ENCODE data around the gene GATAD2B.

Gene GATAD2B

DNA sequence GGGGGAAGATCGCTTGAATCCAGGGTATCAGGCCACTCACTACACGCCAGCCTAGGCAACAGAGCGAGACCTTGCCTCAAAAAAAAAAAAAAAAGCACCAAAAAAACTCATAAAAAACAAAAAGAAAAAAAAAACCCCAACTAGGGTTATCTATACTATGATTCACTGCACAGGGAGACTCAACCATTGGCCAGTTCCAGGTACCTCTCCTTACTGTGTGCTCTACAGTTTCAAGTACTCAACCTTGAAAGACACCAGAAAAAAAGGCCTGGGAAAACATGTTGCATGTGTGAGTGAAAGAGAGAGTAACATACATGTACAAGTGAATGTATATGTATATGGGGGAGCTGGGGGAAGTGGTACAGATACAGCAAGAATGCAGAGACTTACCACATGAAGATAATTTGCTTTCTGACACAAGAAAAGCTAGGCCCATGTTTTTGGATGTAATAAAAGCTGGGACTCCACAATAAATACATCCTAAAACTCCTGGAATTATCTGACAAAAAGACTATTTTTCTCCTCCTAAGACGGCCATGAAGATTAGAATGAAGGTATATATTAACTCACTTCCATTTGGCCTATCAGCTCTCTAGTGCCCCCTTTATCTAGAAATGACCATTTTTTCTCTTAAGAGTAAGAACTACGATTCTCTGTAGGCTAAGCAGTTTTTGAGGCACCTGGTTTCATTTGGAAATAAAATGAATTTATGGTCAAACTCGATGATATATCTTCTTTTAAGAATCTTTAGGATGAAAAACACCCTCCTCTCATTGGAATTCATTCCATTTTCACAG lies 95.4 kb downstream of the GATAD2B start:
- no peak for DNase-seq

DNA sequence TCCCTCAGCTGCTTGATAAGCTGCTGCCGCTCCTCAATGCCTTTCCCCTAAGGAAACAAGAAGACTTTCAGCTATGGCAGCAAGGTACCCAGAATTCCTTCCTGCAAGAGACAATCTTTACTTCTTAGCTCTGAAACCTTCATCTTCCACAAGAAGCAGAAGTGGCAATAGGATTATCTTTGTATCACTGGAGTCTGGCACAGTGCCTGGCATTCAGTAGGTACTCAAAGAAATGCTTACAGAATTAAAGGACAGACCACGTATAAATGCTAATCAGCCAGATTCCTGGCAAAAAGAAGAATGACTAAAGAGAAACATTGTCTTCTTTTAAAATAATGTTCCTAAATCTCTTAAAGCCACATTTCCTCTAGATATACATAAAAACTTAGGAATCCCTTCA lies 103.9 kb downstream of the GATAD2B start:
- no peak for DNase-seq

DNA sequence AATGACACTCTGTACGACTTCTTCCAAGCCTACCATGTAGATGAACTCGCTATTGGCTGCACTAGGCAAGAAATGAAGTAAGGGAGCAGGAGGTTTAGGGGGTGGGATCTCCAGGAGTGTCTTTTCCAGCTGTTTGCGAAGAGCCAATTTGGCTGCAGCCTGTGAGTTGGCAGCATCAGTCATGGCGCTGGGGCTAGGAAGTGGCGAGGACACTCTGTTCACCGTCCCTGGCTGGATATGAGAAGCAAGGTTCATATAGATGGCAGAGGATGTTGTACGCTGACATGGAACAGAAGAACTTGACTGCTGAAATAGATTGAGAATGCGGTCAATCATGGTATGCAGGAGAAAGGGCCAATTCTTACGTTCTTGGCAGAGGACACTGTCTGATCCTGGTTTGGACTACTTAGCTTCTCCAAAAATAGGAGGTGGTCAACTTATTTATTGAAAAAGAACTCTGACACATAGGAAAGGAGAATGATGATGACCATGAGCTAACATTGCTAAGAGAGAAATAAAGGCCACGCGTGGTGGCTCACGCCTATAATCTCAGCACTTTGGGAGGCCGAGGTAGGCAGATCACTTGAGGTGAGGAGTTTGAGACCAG lies 106.4 kb downstream of the GATAD2B start:
- DNase-seq = no peak

- no peak for DNase-seq
Observed at GRCh38 chr1:153805886-153806719, 116.7 kb downstream of the GATAD2B start.

GRCh38 chr1:153805042-153805745 lies 117.6 kb downstream of the GATAD2B start:
- peak; percentile 87 for DNase-seq

GRCh38 chr1:153804112-153804511 lies 118.7 kb downstream of the GATAD2B start:
- no peak for DNase-seq

DNA sequence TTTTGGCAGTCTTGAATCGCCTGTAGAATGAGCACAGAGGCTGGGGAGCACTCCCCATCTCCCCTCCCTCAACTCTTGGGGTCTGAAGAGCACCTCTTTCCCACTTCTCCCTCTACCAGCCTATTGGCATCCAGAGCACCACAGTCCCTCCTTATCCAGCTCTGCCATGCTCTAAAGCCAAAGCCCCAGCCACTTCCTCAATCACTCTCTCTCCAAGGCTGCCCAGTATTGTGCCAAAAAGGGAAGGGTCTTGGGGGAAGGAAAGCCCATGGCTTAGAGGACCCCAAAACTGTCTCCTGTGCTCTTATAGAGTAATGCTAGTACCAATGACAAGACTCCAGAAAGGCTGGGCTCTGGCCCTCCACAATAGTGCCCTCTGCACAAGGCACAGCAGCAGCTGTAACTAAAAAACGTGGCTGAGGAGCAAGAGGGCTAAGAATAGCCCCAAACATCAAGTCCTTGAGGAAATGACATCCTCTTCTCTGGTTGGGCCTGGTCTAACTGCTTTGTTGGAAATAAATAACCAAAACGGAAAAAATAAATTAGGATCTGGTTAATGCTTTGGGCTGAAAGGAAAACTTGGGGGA lies 119.2 kb downstream of the GATAD2B start:
- no peak for DNase-seq

DNA sequence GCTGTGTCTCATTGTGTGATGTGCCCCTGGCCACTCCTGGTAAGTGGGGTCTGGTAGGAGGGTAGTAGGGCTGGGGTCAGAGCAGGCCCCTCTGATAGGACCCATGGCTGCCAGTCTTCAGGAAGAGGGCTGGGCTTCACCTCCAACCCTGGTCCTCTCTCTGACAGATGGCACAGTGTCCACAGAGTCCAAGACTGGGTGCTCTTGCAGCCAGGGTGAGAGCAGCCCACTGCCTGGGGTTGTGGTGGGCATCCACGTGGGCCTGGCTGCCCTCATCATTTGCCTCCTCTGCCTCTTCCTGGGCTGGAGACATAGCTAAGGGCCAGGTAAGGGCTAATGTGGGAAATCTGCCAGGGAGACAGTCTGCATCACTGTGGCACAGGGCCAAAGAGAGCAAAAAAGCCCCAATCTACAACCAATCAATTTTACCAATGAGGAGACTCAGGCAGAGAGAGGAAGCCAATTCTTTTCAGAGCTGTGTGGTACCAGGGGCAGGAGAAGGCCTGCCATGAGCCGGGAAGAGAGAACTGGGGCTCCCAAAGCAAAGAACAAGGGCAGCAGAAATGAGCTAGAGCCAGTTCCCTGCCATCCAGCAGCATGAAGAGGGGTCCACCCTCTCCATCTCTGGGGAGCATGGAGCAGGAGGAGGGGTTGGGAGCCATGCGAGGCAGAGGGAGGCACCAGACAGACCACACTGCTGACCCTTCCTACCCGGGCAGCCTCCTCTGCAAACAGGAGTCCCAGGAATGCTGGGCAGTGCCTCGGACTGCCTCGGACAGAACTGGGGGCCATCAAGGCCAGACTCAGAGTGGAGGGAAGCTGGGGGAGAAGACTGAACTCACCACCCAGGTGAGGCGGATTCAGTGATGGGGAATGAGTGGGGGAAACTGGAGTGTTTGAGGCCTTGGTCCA lies 120.7 kb downstream of the GATAD2B start:
- no peak for DNase-seq

DNA sequence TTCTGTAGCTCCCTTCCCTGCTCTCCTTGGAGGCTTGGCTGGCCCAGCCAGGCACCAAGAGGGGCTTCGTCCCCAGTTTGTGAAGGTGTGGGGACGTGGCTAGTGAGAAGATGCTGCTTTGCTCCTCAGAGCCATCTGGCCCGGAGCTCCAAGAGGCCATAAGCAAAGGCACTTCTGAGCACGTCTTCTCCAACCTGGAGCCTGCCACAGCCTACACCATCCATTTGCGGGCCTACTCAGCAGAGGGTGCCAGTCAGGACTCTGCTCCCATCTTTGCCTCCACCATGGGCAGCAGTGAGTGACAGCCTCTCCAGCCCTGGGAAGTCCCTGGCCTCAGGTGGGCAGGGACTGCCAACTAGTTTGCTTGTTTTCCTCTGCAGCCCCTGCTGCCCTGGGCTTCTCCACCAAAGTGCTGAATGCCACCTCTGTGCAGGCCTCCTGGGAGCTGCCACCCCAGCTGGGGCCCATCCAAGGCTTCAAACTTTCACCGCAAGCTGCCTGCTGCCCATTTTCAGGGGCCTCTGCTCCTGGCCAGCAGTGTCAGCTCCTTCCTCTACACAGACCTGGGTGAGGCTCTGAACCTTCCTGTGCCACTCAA lies 121.6 kb downstream of the GATAD2B start:
- DNase-seq = no peak

GRCh38 chr1:153800516-153800915 lies 122.3 kb downstream of the GATAD2B start:
- DNase-seq = no peak

DNA sequence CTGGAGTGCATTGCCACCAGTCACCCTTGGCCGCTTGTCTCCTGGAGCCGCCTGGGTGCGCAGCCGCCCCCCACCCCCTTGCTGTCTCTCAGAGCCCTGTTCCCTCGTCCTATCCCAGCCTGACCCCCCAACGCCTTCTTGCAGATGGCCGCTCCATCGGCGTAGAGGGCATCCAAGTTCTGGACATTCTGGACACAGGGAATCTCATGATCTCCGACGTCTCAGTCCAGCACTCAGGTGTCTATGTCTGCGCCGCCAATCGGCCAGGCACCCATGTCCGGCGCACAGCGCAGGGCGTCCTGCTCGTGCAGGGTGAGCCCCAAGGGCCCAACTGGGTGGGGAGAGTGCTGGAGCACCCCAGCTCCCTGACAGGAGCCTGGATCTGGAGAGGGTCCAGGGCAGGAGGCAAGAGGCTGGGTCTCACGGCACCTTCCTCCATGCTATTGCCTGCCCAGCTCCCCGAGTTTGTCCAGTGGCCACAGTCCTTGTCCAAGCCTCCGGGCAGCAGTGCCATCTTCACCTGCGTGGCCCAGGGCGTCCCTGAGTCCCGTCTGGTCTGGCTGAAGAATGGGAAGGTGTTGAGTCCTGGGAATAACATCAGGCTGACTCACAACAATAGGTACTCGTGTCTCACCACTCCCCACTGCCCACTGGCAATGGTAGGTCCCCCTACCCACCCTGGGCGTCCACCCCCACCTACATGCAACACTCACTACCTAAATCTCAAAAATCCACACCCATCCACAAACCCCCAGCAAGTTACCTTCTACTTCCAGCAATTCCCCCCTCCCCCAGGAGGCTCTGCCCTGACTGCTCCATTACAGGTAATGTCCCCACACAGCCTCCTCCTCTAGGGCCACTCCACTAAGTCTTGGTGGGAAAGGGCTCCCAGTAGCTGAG lies 123.0 kb downstream of the GATAD2B start:
- no peak for DNase-seq

GRCh38 chr1:153799016-153799415 lies 123.8 kb downstream of the GATAD2B start:
- no peak for DNase-seq

DNA sequence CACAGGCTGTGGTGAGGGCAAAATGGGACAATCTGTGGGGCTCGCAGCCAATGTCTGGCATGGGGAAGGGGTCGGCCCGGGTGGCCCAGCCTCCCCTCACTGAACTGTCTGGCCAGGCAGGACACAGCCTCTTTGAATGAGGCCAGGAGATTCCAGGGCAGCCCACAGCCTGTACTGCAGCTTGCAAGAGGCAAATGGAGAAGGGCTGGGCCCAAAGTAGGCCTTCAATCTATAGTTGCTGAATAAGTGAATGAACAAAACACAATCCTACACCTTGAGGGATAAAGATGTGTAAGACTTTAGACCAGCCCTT lies 124.3 kb downstream of the GATAD2B start:
- DNase-seq = no peak

GRCh38 chr1:153796786-153797659 lies 125.7 kb downstream of the GATAD2B start:
- peak; percentile 83 to 87 for DNase-seq

DNA sequence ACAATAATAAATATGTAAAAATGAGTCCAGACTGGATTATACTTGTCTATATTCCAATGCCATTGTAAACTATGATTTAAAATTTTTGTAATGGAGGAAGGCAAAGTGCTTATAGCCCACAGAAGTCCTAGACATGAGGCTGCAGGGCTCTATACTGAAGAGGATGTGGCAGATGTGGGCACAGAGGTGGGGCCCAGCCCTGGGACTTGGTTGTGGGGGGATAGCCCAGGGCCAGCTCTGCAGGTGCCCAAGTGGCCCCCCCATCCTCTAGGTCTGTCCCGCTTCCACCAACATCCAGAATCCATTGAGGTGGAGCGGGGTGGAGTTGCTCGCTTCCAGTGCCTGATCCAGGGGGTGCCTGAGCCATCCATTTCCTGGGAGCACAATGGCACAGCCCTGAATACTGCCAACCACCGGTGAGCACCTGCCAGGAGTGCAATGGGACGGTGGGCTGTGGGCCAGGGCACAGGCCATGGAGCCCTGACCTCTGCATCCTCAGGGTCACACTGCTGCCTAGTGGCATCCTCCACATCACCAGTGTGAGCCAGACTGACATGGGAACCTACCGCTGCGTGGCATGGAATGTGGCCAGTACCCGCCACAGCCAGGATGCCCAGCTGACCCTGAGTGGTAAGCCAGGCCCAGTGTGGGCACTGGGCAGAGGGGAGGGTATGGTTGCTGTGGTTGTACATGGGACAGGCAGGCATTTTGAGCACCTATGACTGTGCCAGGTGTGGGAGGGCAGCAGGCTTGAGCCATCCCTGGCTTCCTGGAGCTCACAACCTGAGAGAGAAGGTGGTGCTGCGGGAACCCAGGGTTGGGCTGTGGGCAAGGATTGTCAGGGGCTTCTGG lies 126.6 kb downstream of the GATAD2B start:
- peak in 1 of 2 donors; percentile 20 for DNase-seq

- DNase-seq = no peak
Observed at GRCh38 chr1:153795330-153795837, 127.4 kb downstream of the GATAD2B start.

GRCh38 chr1:153794624-153795329 lies 128.0 kb downstream of the GATAD2B start:
- no peak for DNase-seq
